ENCODE results near the gene ERICH3.

Gene ERICH3

GRCh38 chr1:74534241-74534640 is 139.4 kb downstream of the ERICH3 start:
- no peak for DNase-seq (ENCODE audit: extremely low read depth, insufficient read length)

GRCh38 chr1:74531796-74532195 is 141.8 kb downstream of the ERICH3 start:
- TF ChIP-seq CTCF (IDR thresholded peaks at IDR 0.05; ENCODE audit: insufficient read depth, low read length, poor library complexity, severe bottlenecking) = no peak
- H3K4me3 ChIP-seq (replicated peaks; ENCODE audit: low read depth, low read length) = no peak overlapping the region
- no peaks in the 10 kb centered on the region for H3K27me3 ChIP-seq (replicated peaks; ENCODE audit: control insufficient read depth, insufficient read depth, low read length)
- no peaks in the 10 kb centered on the region for H3K36me3 ChIP-seq (ENCODE audit: control insufficient read depth, insufficient read depth, low read length)
- no peak for DNase-seq (ENCODE audit: extremely low read depth, insufficient read length)

More at GRCh38 chr1:74534241-74534640, 139.4 kb downstream of the ERICH3 start:
- TF ChIP-seq CTCF (IDR thresholded peaks at IDR 0.05; ENCODE audit: insufficient read depth, low read length, poor library complexity, severe bottlenecking) = no peak
- no peaks in the 10 kb centered on the region for H3K27me3 ChIP-seq (replicated peaks; ENCODE audit: control insufficient read depth, insufficient read depth, low read length)
- no peak overlapping the region for H3K4me3 ChIP-seq (replicated peaks; ENCODE audit: low read depth, low read length)
- no peaks in the 10 kb centered on the region for H3K36me3 ChIP-seq (ENCODE audit: control insufficient read depth, insufficient read depth, low read length)

- no peak for DNase-seq (ENCODE audit: extremely low read depth, insufficient read length)
- no peak overlapping the region for H3K4me3 ChIP-seq (replicated peaks; ENCODE audit: low read depth, low read length)
- no peak for TF ChIP-seq CTCF (IDR thresholded peaks at IDR 0.05; ENCODE audit: insufficient read depth, low read length, poor library complexity, severe bottlenecking)
- H3K36me3 ChIP-seq (ENCODE audit: control insufficient read depth, insufficient read depth, low read length) = no peaks in the 10 kb centered on the region
- no peaks in the 10 kb centered on the region for H3K27me3 ChIP-seq (replicated peaks; ENCODE audit: control insufficient read depth, insufficient read depth, low read length)
Observed at GRCh38 chr1:74530892-74531291, 142.7 kb downstream of the ERICH3 start.

- TF ChIP-seq CTCF (IDR thresholded peaks at IDR 0.05; ENCODE audit: insufficient read depth, low read length, poor library complexity, severe bottlenecking) = no peak
- no peaks in the 10 kb centered on the region for H3K27me3 ChIP-seq (replicated peaks; ENCODE audit: control insufficient read depth, insufficient read depth, low read length)
- no peak overlapping the region for H3K4me3 ChIP-seq (replicated peaks; ENCODE audit: low read depth, low read length)
- H3K36me3 ChIP-seq (ENCODE audit: control insufficient read depth, insufficient read depth, low read length) = no peaks in the 10 kb centered on the region
- DNase-seq (ENCODE audit: extremely low read depth, insufficient read length) = no peak
Observed at GRCh38 chr1:74528123-74528522, 145.5 kb downstream of the ERICH3 start.

GRCh38 chr1:74526708-74527107 is 146.9 kb downstream of the ERICH3 start:
- Histone ChIP-seq H3K36me3 (ENCODE audit: control insufficient read depth, insufficient read depth, low read length) (no peaks in the 10 kb centered on the region), H3K27me3 (replicated peaks; ENCODE audit: control insufficient read depth, insufficient read depth, low read length) (no peaks in the 10 kb centered on the region), H3K4me3 (replicated peaks; ENCODE audit: low read depth, low read length) (no peak overlapping the region)
- no peak for DNase-seq (ENCODE audit: extremely low read depth, insufficient read length)
- no peak for TF ChIP-seq CTCF (IDR thresholded peaks at IDR 0.05; ENCODE audit: insufficient read depth, low read length, poor library complexity, severe bottlenecking)

GRCh38 chr1:74523873-74524480 is 149.6 kb downstream of the ERICH3 start:
- no peak overlapping the region for H3K4me3 ChIP-seq (replicated peaks; ENCODE audit: low read depth, low read length)

More at GRCh38 chr1:74523873-74524480, 149.6 kb downstream of the ERICH3 start:
- TF ChIP-seq CTCF (IDR thresholded peaks at IDR 0.05; ENCODE audit: insufficient read depth, low read length, poor library complexity, severe bottlenecking) = no peak
- Histone ChIP-seq H3K36me3 (ENCODE audit: control insufficient read depth, insufficient read depth, low read length) (no peaks in the 10 kb centered on the region), H3K27me3 (replicated peaks; ENCODE audit: control insufficient read depth, insufficient read depth, low read length) (no peaks in the 10 kb centered on the region)
- no peak for DNase-seq (ENCODE audit: extremely low read depth, insufficient read length)
